Panc1 (cell line): Measurements from ENCODE around the gene BRD3.

Experiments
- CTCF ChIP-seq: fragments of 450-650 bp; IDR thresholded peaks from 2 replicates; pipeline ENCODE4 v1.5.1; 2017; ENCODE audit warnings: mild to moderate bottlenecking
- REST ChIP-seq, 2 experiments: IDR thresholded peaks; 2 replicates each; pipeline ENCODE4 v1.6.1; 2011 to 2012; ENCODE audit warnings: low read depth in 2 of 2, control low read depth in 1 of 2, low read length in 1 of 2, mild to moderate bottlenecking in 1 of 2, moderate library complexity in 1 of 2; ENCODE audit not compliant: insufficient read depth in 1 of 2

- TF ChIP-seq CTCF (no peak), REST (IDR thresholded peaks at IDR 0.05; ENCODE audit: insufficient read depth in 1 of 2, low read depth in 2 of 2, low read length in 1 of 2) (no peak)
Observed at GRCh38 chr9:134053941-134054761, 13.7 kb downstream of the BRD3 start.
